BJ (cell line): ENCODE data around the gene PPIF. TPM values are rescaled to one million over a fixed set of nuclear protein-coding genes. Genes with fewer than 3 reads are reported as not detected.
A peak's percentile ranks its signal among the peaks of the same experiment; 100 is the strongest.

Source experiments
- CTCF ChIA-PET: fragments of 350-600 bp; formaldehyde crosslinking; extraction: SDS; loops from one replicate; lab custom pipeline; 2021; ENCODE audit warnings: antibody characterized with exemption, inconsistent platforms; lab: Yijun Ruan, JAX
- POLR2A ChIA-PET: fragments of 300-600 bp; sonication (Branson Sonifier 250); formaldehyde crosslinking; extraction: SDS; loops from one replicate; lab custom pipeline; 2021; ENCODE audit warnings: antibody characterized with exemption; lab: Charles Lee
- DNase-seq: peaks from one replicate; pipeline ENCODE4 v3.0.0-alpha.2; 2011; ENCODE audit warnings: low read depth
- H3K27me3 ChIP-seq: 2 replicates; pipeline ENCODE4 v1.6.0; 2011; ENCODE audit warnings: low read length; ENCODE audit not compliant: control insufficient read depth, insufficient read depth
- H3K36me3 ChIP-seq: 2 replicates; pipeline ENCODE4 v1.5.1; 2011; ENCODE audit warnings: low read length; ENCODE audit not compliant: control insufficient read depth, insufficient read depth
- H3K4me3 ChIP-seq: 2 replicates; pipeline ENCODE4 v1.5.1; 2011; ENCODE audit warnings: low read depth, mild to moderate bottlenecking, control low read depth, low read length
- polyA plus RNA-seq: library from polyadenylated mRNA; depleted of rRNA; stranded (reverse); fragments of >200 nt; gene quantifications from 2 replicates; pipeline ENCODE4 v1.2.3, GENCODE V29; 2011
- TF ChIP-seq, protein P1 (sequence below): IDR thresholded peaks from 2 replicates; pipeline ENCODE4 v1.5.1; 2011; ENCODE audit warnings: low read depth, mild to moderate bottlenecking, control low read depth, inconsistent platforms, low read length, moderate library complexity; ENCODE audit not compliant: insufficient read depth

Gene PPIF
- polyA plus RNA-seq, 1 experiment, result 73.9 TPM

DNA sequence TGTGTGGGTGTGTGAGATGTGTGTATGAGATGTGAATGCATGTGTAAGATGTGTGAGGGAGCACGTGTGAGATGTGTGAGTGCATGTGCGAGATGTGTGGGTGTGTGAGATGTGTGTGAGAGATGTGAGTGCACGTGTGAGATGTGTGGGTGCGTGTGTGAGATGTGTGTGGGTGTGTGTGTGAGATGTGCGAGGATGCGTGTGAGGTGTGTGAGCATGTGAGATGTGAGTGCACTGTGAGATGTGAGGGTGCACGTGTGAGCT lies 31.0 kb downstream of the PPIF start:
- peaks cover 2% of the 10 kb centered on the region; the same call in 1 of the 2 replicates for H3K36me3 ChIP-seq
- CTCF ChIA-PET, result no interaction called here
- POLR2A ChIA-PET, result no interaction called here
- no peaks in the 10 kb centered on the region for H3K27me3 ChIP-seq
- no peak overlapping the region for H3K4me3 ChIP-seq
- TF ChIP-seq, protein P1, sequence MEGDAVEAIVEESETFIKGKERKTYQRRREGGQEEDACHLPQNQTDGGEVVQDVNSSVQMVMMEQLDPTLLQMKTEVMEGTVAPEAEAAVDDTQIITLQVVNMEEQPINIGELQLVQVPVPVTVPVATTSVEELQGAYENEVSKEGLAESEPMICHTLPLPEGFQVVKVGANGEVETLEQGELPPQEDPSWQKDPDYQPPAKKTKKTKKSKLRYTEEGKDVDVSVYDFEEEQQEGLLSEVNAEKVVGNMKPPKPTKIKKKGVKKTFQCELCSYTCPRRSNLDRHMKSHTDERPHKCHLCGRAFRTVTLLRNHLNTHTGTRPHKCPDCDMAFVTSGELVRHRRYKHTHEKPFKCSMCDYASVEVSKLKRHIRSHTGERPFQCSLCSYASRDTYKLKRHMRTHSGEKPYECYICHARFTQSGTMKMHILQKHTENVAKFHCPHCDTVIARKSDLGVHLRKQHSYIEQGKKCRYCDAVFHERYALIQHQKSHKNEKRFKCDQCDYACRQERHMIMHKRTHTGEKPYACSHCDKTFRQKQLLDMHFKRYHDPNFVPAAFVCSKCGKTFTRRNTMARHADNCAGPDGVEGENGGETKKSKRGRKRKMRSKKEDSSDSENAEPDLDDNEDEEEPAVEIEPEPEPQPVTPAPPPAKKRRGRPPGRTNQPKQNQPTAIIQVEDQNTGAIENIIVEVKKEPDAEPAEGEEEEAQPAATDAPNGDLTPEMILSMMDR, result no peak
- no peak for DNase-seq

DNA sequence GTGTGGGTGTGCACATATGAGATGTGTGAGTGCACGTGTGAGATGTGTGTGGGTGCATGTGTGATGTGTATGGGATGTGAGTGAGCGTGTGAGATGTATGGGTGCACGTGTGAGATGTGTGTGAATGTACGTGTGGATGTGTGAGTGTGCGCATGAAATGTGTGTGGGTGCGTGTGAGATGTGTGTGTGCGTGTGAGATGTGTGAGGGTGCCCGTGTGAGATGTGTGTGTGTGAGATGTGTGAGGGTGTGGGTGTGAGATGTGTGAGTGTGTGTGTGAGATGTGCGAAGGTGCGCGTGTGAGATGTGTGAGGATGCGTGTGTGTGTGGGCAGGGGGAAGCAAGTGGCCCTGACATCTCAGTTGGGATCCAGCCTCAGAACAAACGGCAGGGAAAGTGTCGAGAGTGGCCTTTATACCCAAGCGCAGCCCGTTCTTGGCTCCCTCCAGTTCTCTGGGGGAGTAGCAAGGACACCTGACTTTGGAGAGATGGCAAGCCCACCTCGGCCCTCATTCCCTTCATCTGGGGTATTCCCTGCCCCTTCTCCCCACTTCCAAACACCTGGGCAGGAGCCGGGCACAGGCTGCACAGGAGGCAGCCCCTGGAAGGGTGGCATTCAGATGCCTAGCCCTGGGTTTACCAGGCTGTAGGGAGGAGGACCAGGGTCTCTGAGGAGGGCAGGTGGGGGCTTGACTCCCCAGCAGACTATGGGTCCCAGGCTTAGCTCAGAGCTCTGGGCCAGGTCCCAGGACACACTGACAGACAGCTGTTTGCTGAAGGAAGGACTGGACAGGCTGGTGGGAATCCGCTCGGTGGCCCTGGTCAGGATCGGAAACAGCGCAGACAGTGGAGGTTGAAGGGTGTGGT lies 31.6 kb downstream of the PPIF start:
- ChIA-PET CTCF (interaction anchor here (1.5 to 3.1 kb wide), 2 partner anchors 60 to 89 kb away, joined by 4 to 18 read pairs; no protein-coding TSS in a partner anchor), POLR2A (no interaction called here)
- TF ChIP-seq, protein P1, result no peak
- H3K27me3 ChIP-seq, result no peaks in the 10 kb centered on the region
- H3K4me3 ChIP-seq, result no peak overlapping the region
- DNase-seq, result no peak
- H3K36me3 ChIP-seq, result peaks cover 3% of the 10 kb centered on the region

DNA sequence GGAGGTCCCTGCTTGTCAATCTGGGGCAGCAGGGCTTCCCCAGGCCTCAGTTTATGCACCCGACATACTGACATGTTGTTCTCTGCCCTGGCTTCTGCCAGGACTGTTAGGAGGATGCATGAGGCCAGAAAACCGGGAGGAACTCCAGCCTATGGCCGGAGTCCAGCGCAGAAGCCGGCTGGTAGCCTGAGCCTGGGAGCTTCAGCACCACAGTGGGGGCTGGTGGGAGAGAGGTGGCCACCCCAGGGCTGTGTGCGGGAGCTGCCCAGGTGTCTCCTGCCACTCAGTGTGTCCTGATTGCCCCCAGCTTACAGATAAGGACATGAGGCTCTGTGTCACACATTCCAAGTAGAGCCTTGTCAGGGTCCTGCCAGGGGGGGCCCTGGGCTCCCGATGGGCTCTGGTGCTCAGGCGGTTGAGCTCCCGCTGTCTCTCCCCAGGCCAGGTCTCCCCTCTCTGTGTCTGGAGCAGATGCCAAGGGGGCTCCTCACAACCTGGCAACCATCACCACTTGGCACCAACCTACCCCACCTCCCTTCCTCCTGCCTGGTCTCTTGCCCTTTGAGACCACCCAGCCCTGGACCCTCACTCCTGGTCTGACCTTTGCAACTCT lies 32.3 kb downstream of the PPIF start:
- CTCF ChIA-PET, result interaction anchor here (0.5 to 3.1 kb wide), 5 partner anchors 13 to 97 kb away, joined by 3 to 18 read pairs (median 4); no protein-coding TSS in a partner anchor
- Histone ChIP-seq H3K36me3 (peaks cover 10% of the 10 kb centered on the region), H3K27me3 (no peaks in the 10 kb centered on the region), H3K4me3 (no peak overlapping the region)
- no peak for DNase-seq
- TF ChIP-seq, protein P1, result no peak
- POLR2A ChIA-PET, result interaction anchor here (0.5 kb wide), 1 partner anchor 448 kb away, joined by 13 read pairs; no protein-coding TSS in a partner anchor

DNA sequence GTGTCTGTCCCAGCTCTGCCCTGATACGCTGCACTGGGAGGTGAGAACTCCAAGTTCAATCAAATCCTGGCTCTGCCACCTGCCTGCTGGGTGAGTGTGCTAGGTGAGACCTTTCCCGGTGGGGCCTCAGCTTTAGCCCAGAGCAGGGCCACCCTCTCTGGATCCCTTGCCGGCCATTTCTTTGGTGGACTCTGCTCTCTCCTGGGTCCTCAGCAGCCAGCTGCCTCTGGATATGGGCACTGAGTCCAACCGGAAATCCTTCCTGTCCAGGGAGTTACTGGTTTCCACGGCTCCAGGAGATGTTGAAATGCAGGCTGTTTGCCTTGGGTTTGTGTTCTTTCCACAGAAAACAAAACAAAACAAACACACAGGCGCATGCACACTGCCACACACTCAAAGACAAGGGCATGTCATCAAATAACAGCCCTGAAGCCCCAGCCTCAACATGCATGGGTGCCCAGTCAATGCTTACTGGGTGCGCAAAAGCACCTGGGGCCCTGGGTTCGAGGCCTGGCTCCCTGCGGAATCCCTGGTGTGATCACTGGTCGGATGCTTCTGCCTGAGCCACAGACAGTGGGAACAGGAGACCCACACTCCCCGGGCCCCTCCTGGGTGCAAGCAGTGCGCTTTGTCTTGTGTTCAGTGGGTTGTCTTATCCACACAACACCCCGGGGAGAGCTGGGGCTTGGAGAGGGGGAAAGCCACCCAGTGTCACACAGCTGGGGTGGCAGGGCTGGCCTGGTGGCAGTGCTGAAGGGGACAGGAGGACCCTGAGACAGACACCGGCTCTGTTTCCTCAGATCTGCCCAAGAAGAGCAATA lies 33.1 kb downstream of the PPIF start:
- TF ChIP-seq, protein P1, result no peak

More for the DNA sequence above, 33.1 kb downstream of the PPIF start:
- no peaks in the 10 kb centered on the region for H3K27me3 ChIP-seq
- CTCF ChIA-PET, result interaction anchor here (0.5 to 3.1 kb wide), 5 partner anchors 13 to 96 kb away, joined by 3 to 18 read pairs (median 4); no protein-coding TSS in a partner anchor
- POLR2A ChIA-PET, result interaction anchor here (0.5 kb wide), 1 partner anchor 448 kb away, joined by 13 read pairs; no protein-coding TSS in a partner anchor
- peak; percentile 48 for DNase-seq
- H3K36me3 ChIP-seq, result peaks cover 14% of the 10 kb centered on the region
- no peak overlapping the region for H3K4me3 ChIP-seq
